IPS-18c (cell line): ENCODE results near the gene SPPL3.
"Not testable (repeated sequence)": the region's sequence is repeated elsewhere in the genome, so short reads cannot be mapped to it uniquely, and the experiment has no call there.

Source experiments
- H3K4me3 ChIP-seq: 2 replicates; pipeline ENCODE4 v1.7.0; 2013; ENCODE audit warnings: low read depth, mild to moderate bottlenecking, low read length, moderate library complexity; ENCODE audit not compliant: insufficient read depth
- H3K9me3 ChIP-seq: one replicate; pipeline ENCODE4 v1.6.1; 2013; ENCODE audit warnings: mild to moderate bottlenecking, low read length, moderate library complexity; ENCODE audit not compliant: control insufficient read depth, insufficient read depth

The SPPL3 gene

GRCh38 chr12:120904197-120904773 is at the start of gene SPPL3:
SPPL3 (minus strand) TSS chr12:120904358; CDS start chr12:120903867, 491 bp downstream.
- H3K9me3 ChIP-seq, result no peaks in the 10 kb centered on the region
- H3K4me3 ChIP-seq, result peak within 1 kb of the TSS; percentile 88

GRCh38 chr12:120950807-120951206 is 46.6 kb upstream of the SPPL3 start:
- Histone ChIP-seq H3K4me3 (no peak overlapping the region), H3K9me3 (peaks cover 5% of the 10 kb centered on the region)

- H3K4me3 ChIP-seq, H3K9me3 ChIP-seq: not testable (repeated sequence)
These were observed 46.2 kb upstream of the SPPL3 start for GRCh38 chr12:120950260-120950799.

- not testable (repeated sequence) for H3K9me3 ChIP-seq, H3K4me3 ChIP-seq
These were observed 41.4 kb upstream of the SPPL3 start for GRCh38 chr12:120945516-120945915.

GRCh38 chr12:120944645-120945217 is 40.6 kb upstream of the SPPL3 start:
- no peak overlapping the region for H3K4me3 ChIP-seq
- peaks cover 5% of the 10 kb centered on the region for H3K9me3 ChIP-seq

GRCh38 chr12:120943482-120943881 is 39.3 kb upstream of the SPPL3 start:
- Histone ChIP-seq H3K4me3 (no peak overlapping the region), H3K9me3 (peaks cover 5% of the 10 kb centered on the region)

- H3K9me3 ChIP-seq, result peaks cover 2% of the 10 kb centered on the region
- no peak overlapping the region for H3K4me3 ChIP-seq
These were observed 37.8 kb upstream of the SPPL3 start for GRCh38 chr12:120941846-120942405.

- H3K4me3 ChIP-seq, result no peak overlapping the region
These were observed 37.3 kb upstream of the SPPL3 start for GRCh38 chr12:120941412-120941811.

GRCh38 chr12:120940799-120941198 is 36.6 kb upstream of the SPPL3 start:
- H3K9me3 ChIP-seq, result peaks cover 2% of the 10 kb centered on the region
- no peak overlapping the region for H3K4me3 ChIP-seq

More at GRCh38 chr12:120941412-120941811, 37.3 kb upstream of the SPPL3 start:
- H3K9me3 ChIP-seq, result peaks cover 2% of the 10 kb centered on the region

- no peak overlapping the region for H3K4me3 ChIP-seq
- H3K9me3 ChIP-seq, result peaks cover 2% of the 10 kb centered on the region
These were observed 35.8 kb upstream of the SPPL3 start for GRCh38 chr12:120940006-120940405.

- Histone ChIP-seq H3K9me3 (peaks cover 2% of the 10 kb centered on the region), H3K4me3 (no peak overlapping the region)
These were observed 35.4 kb upstream of the SPPL3 start for GRCh38 chr12:120939523-120939922.

GRCh38 chr12:120938496-120938895 is 34.3 kb upstream of the SPPL3 start:
- Histone ChIP-seq H3K4me3 (no peak overlapping the region), H3K9me3 (no peaks in the 10 kb centered on the region)

- no peak overlapping the region for H3K4me3 ChIP-seq
- H3K9me3 ChIP-seq, result no peaks in the 10 kb centered on the region
These were observed 32.0 kb upstream of the SPPL3 start for GRCh38 chr12:120936197-120936596.

GRCh38 chr12:120933786-120934185 is 29.6 kb upstream of the SPPL3 start:
- Histone ChIP-seq H3K4me3 (no peak overlapping the region), H3K9me3 (no peaks in the 10 kb centered on the region)

GRCh38 chr12:120932956-120933526 is 28.9 kb upstream of the SPPL3 start:
- Histone ChIP-seq H3K9me3 (no peaks in the 10 kb centered on the region), H3K4me3 (no peak overlapping the region)

GRCh38 chr12:120932058-120932457 is 27.9 kb upstream of the SPPL3 start:
- no peak overlapping the region for H3K4me3 ChIP-seq
- H3K9me3 ChIP-seq, result no peaks in the 10 kb centered on the region

GRCh38 chr12:120930032-120930431 is 25.9 kb upstream of the SPPL3 start:
- Histone ChIP-seq H3K9me3 (no peaks in the 10 kb centered on the region), H3K4me3 (no peak overlapping the region)
